Pancreas (tissue), 10 donors: ENCODE measurements around the gene BCL11A. TPM values are rescaled to one million over a fixed set of nuclear protein-coding genes. Genes with fewer than 3 reads are reported as not detected.

Experiments
- ATAC-seq, 4 donors: fragments of 200-7000 bp; cut with Tn5 transposase; one replicate each; pipeline versions ENCODE4 v1.8.0 to v1.9.1; 2020; ENCODE audit warnings: mild to moderate bottlenecking in 4 of 4, moderate library complexity in 4 of 4
- DNase-seq, 6 donors: peaks; one replicate each; pipeline ENCODE4 v3.0.0-alpha.2; 2020
- FAIRE-seq: peaks from 2 replicates; lab custom pipeline; 2012; peaks lifted over from hg19 to GRCh38; lab: Jason Lieb, UNC
- H3K27ac ChIP-seq, 4 donors: fragments of 200-600 bp; sonication (generic); 1 replicate in 3 of 4; 2 replicates in 1 of 4; pipeline versions ENCODE4 v1.5.0 to v1.8.0; 2020
- H3K27me3 ChIP-seq, 4 donors: fragments of 200-600 bp; one replicate each; pipeline ENCODE4 v1.8.0; 2021
- H3K36me3 ChIP-seq, 3 donors: fragments of 200-600 bp; sonication (generic) in 1 of 3; one replicate each; pipeline versions ENCODE4 v1.5.0 to v1.8.0; 2020 to 2021
- H3K4me1 ChIP-seq, 3 donors: fragments of 200-600 bp; one replicate each; pipeline ENCODE4 v1.8.0; 2021
- H3K4me3 ChIP-seq, 4 donors: fragments of 200-600 bp; sonication (generic) in 2 of 4; one replicate each; pipeline versions ENCODE4 v1.5.0 to v1.8.0; 2020 to 2021
- H3K9me3 ChIP-seq, 4 donors: fragments of 200-600 bp; one replicate each; pipeline ENCODE4 v1.8.0; 2021
- CTCF ChIP-seq, 4 donors: fragments of 200-600 bp; sonication (generic) in 3 of 4; IDR thresholded peaks; one replicate each; pipeline versions ENCODE4 v1.5.0 to v1.8.0; 2021; ENCODE audit warnings: antibody characterized with exemption in 4 of 4
- WGBS, 2 donors: extraction: QIAGEN DNeasy Blood & Tissue Kit; methylation state at CpG; one replicate each; pipeline ENCODE4 v1.1.7; 2013; 5-methylcytosine and 5-hydroxymethylcytosine counted together
- intact Hi-C, 3 donors: fragments of 100-400 bp; cut with DNase I; formaldehyde crosslinking; loops; one replicate each; pipeline versions ENCODE4 v1.11.1 to v1.14.2; 2022
- polyA plus RNA-seq, 2 donors: library from polyadenylated mRNA; stranded (reverse); fragments of 200-250 nt; gene quantifications; one replicate each; pipeline ENCODE4 v1.2.3, GENCODE V29; 2013
- total RNA-seq, 6 donors: library from RNA; stranded (reverse); fragmentation: NEBNext Ultra II Directional in 4 of 6; extraction: Animal tissue kit (Norgen Biotek cat#: 25700) in 4 of 6; gene quantifications; one replicate each; pipeline versions ENCODE4 v1.2.1 to v1.2.4, GENCODE V29; 2021 to 2023
- donor health status: healthy with polysubstance abuse.
- donor health status: DM: no; HTN: no; CAD: no; lungs with moderate emphysema.
- donor health status: DM: no; HTN: no; CAD: no.
- donor health status: control.
- donor health status: control.
- donor health status: Bipolar disorder and iron deficiency.
- donor health status: DM: yes; HTN: yes; CAD: no.
- donor health status: DM: no; HTN: no; CAD: no.
- donor health status: DM: no; HTN: no; CAD: no.
- donor health status: DM: yes; HTN: yes; CAD: no.

The BCL11A gene
- total and polyA plus RNA-seq, 8 donors, result 4.4 to 16.1 (median 11.7) TPM

- intact Hi-C loops, result no loop called here
- no peak overlapping the region for H3K27ac ChIP-seq
- H3K27me3 ChIP-seq, result no peaks in the 10 kb centered on the region
- H3K4me3 ChIP-seq, result no peak overlapping the region
- no peak for DNase-seq
- H3K4me1 ChIP-seq, result peaks cover 11 to 36% (median 29%) of the 10 kb centered on the region in 3 donors
- TF ChIP-seq CTCF (IDR thresholded peaks at IDR 0.05), result no peak
- no peak for FAIRE-seq
- ATAC-seq, result peak in 1 of 4 donors; percentile 14
- no peaks in the 10 kb centered on the region for H3K9me3 ChIP-seq
- 74 to 78% methylated on average over 7 of the region's 7 CpGs for WGBS, 2 donors
- no peaks in the 10 kb centered on the region for H3K36me3 ChIP-seq
Observed at GRCh38 chr2:60484133-60484645, 69.3 kb downstream of the BCL11A start.

- no peak overlapping the region for H3K27ac ChIP-seq
- no peak overlapping the region for H3K4me3 ChIP-seq
- no peak for TF ChIP-seq CTCF (IDR thresholded peaks at IDR 0.05)
- DNase-seq (no peak), FAIRE-seq (no peak), ATAC-seq (no peak)
- 90 to 93% methylated on average over 3 of the region's 3 CpGs for WGBS, 2 donors
- no peaks in the 10 kb centered on the region for H3K27me3 ChIP-seq
- H3K9me3 ChIP-seq, result no peaks in the 10 kb centered on the region
- peaks cover 11 to 39% (median 30%) of the 10 kb centered on the region in 3 donors for H3K4me1 ChIP-seq
- intact Hi-C loops, result no loop called here
- H3K36me3 ChIP-seq, result no peaks in the 10 kb centered on the region
Observed at GRCh38 chr2:60483401-60483800, 70.1 kb downstream of the BCL11A start.

- DNase-seq (no peak), FAIRE-seq (no peak), ATAC-seq (no peak)
- no peaks in the 10 kb centered on the region for H3K9me3 ChIP-seq
- peaks cover 11 to 39% (median 30%) of the 10 kb centered on the region in 3 donors for H3K4me1 ChIP-seq
- 66 to 77% methylated on average over 6 of the region's 6 CpGs for WGBS, 2 donors
- H3K27ac ChIP-seq, result no peak overlapping the region
- intact Hi-C loops, result no loop called here
- no peaks in the 10 kb centered on the region for H3K27me3 ChIP-seq
- no peaks in the 10 kb centered on the region for H3K36me3 ChIP-seq
- no peak for TF ChIP-seq CTCF (IDR thresholded peaks at IDR 0.05)
- no peak overlapping the region for H3K4me3 ChIP-seq
Observed at GRCh38 chr2:60482222-60482621, 71.2 kb downstream of the BCL11A start.

- Histone ChIP-seq H3K9me3 (no peaks in the 10 kb centered on the region), H3K27me3 (no peaks in the 10 kb centered on the region), H3K36me3 (no peaks in the 10 kb centered on the region), H3K27ac (peak overlapping the region in 2 of 4 donors; percentile 30 to 76), H3K4me3 (no peak overlapping the region), H3K4me1 (peaks cover 11 to 46% (median 33%) of the 10 kb centered on the region in 3 donors)
- ATAC-seq, result no peak
- intact Hi-C loops, result no loop called here
- no peak for DNase-seq
- no peak for FAIRE-seq
- TF ChIP-seq CTCF (IDR thresholded peaks at IDR 0.05), result no peak
- 73 to 83% methylated on average over 6 of the region's 6 CpGs for WGBS, 2 donors
Observed at GRCh38 chr2:60481257-60481656, 72.2 kb downstream of the BCL11A start.

- Histone ChIP-seq H3K27ac (peak overlapping the region; percentile 9 to 76 (median 42)), H3K36me3 (no peaks in the 10 kb centered on the region), H3K9me3 (no peaks in the 10 kb centered on the region), H3K27me3 (no peaks in the 10 kb centered on the region), H3K4me3 (no peak overlapping the region), H3K4me1 (peaks cover 11 to 49% (median 37%) of the 10 kb centered on the region in 3 donors)
- WGBS, 2 donors, result 35 to 37% methylated on average over 4 of the region's 4 CpGs
- TF ChIP-seq CTCF (IDR thresholded peaks at IDR 0.05), result no peak
- peak in 3 of 6 donors; percentile 50 to 68 (median 62) for DNase-seq
- intact Hi-C loops, result no loop called here
- FAIRE-seq, result no peak
- peak; percentile 86 to 90 (median 88) for ATAC-seq
Observed at GRCh38 chr2:60480089-60480773, 73.2 kb downstream of the BCL11A start.
